Astrocyte of the spinal cord (primary cell): ENCODE data around the gene SNX15.
"Not testable (repeated sequence)": the region's sequence is repeated elsewhere in the genome, so short reads cannot be mapped to it uniquely, and the experiment has no call there.

Experiments used
- DNase-seq: peaks from one replicate; pipeline ENCODE4 v3.0.0; 2011; ENCODE audit warnings: low read depth, low spot score
- H3K4me3 ChIP-seq: 2 replicates; pipeline ENCODE4 v1.5.1; 2011; ENCODE audit warnings: low read depth, mild to moderate bottlenecking, low read length, moderate library complexity
- CTCF ChIP-seq: IDR thresholded peaks from 2 replicates; pipeline ENCODE4 v1.5.1; 2012; ENCODE audit warnings: low read depth, mild to moderate bottlenecking, low read length, inconsistent platforms
- in situ Hi-C: cut with HindIII; loops from 2 replicates; pipeline ENCODE4 v1.10.0; 2017; ENCODE audit warnings: low sequenced_read_pairs

The SNX15 gene

GRCh38 chr11:65014726-65015227, 12.5 kb upstream of the SNX15 start:
- no peak for TF ChIP-seq CTCF
- in situ Hi-C loops = no loop called here
- H3K4me3 ChIP-seq = peak overlapping the region; percentile 69
- DNase-seq = no peak

- in situ Hi-C loops = no loop called here
- DNase-seq = no peak
- TF ChIP-seq CTCF = no peak
- no peak overlapping the region for H3K4me3 ChIP-seq
These were observed 10.5 kb upstream of the SNX15 start for GRCh38 chr11:65016705-65017104.

GRCh38 chr11:65017937-65018336, 9.3 kb upstream of the SNX15 start:
- no peak for TF ChIP-seq CTCF
- DNase-seq = no peak
- in situ Hi-C loops = no loop called here
- H3K4me3 ChIP-seq = no peak overlapping the region

- TF ChIP-seq CTCF = no peak
- in situ Hi-C loops = no loop called here
- no peak overlapping the region for H3K4me3 ChIP-seq
- no peak for DNase-seq
These were observed 7.4 kb upstream of the SNX15 start for GRCh38 chr11:65019824-65020223.

GRCh38 chr11:65021003-65021402, 6.2 kb upstream of the SNX15 start:
- no peak for DNase-seq
- H3K4me3 ChIP-seq = no peak overlapping the region
- in situ Hi-C loops = no loop called here
- TF ChIP-seq CTCF = no peak

- no peak for DNase-seq
- in situ Hi-C loops = no loop called here
- TF ChIP-seq CTCF = no peak
- no peak overlapping the region for H3K4me3 ChIP-seq
These were observed 5.7 kb upstream of the SNX15 start for GRCh38 chr11:65021509-65021908.

GRCh38 chr11:65023502-65023901, 3.7 kb upstream of the SNX15 start:
- DNase-seq, H3K4me3 ChIP-seq, in situ Hi-C loops: not testable (repeated sequence)
